Progenitor cell of endocrine pancreas (in vitro differentiated cells): ENCODE results near the gene SIAH1. TPM values are rescaled to one million over a fixed set of nuclear protein-coding genes. Genes with fewer than 3 reads are reported as not detected.
"Not testable (repeated sequence)": the region's sequence is repeated elsewhere in the genome, so short reads cannot be mapped to it uniquely, and the experiment has no call there.

Experiments used
- DNase-seq: peaks from one replicate; pipeline ENCODE4 v3.0.0; 2021; ENCODE audit warnings: low spot score; ENCODE audit not compliant: unreplicated experiment
- H3K27ac Mint-ChIP-seq: 2 replicates; pipeline ENCODE4 v1.8.0; 2021; ENCODE audit warnings: mild to moderate bottlenecking, moderate library complexity, mixed read lengths
- H3K27me3 Mint-ChIP-seq: 2 replicates; pipeline ENCODE4 v1.8.0; 2021; ENCODE audit warnings: mixed read lengths
- H3K36me3 Mint-ChIP-seq: 2 replicates; pipeline ENCODE4 v1.8.0; 2022; ENCODE audit warnings: mixed read lengths; ENCODE audit not compliant: insufficient read depth
- H3K4me1 Mint-ChIP-seq: 2 replicates; pipeline ENCODE4 v1.8.0; 2021; ENCODE audit warnings: low read depth, mixed read lengths
- H3K4me3 Mint-ChIP-seq: 2 replicates; pipeline ENCODE4 v1.8.0; 2021; ENCODE audit warnings: low read depth, mild to moderate bottlenecking, moderate library complexity, mixed read lengths
- H3K9me3 Mint-ChIP-seq: 2 replicates; pipeline ENCODE4 v1.8.0; 2021; ENCODE audit warnings: low read depth, mixed read lengths
- total RNA-seq: library from RNA; stranded (reverse); gene quantifications from 2 replicates; pipeline ENCODE4 v1.2.1, GENCODE V29; 2021
- TF ChIP-seq, protein P1 (sequence below): fragments of 200-600 bp; sonication (generic); IDR thresholded peaks from one replicate; pipeline ENCODE4 v1.5.0; 2021; ENCODE audit warnings: antibody characterized with exemption, mild to moderate bottlenecking; ENCODE audit not compliant: unreplicated experiment

Gene SIAH1
- total RNA-seq, 1 donor from 2014 or later = 40.5 TPM

DNA sequence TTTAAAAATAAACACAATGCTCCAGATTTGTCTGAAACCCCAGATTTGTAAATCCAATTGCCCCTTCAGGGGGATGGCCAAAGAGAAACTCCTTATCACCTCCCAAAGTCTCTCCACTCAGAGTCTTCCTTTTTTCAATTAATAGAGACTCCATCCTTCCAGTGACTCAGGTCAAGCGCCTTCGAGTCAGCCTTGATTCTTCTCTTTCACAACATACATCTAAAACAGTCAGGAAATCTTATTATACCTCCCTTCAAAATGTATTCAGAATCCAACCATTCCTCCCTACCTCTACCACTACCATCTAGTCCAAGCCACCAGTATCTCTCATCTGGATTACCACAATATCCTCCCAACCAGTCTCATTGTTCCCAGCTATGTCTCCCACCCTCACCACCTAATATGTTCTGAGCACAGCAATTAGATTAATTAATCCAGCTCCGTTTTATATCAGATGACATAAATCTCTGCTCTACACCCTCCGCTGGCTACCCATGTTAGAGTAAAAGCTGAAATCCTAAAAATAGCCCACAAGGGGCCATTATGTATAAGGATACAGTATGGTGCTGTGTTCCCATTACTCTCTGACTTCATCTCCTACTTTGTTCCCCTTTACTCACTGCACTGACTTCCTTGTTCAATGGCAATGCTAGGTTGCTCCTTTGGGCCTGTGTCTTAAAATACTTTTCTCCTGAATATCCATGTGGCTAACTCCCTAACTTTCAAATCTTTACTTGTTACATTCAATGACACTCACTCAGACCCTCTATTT lies 11.8 kb downstream of the SIAH1 start:
- H3K9me3 Mint-ChIP-seq = no peaks in the 10 kb centered on the region
- no peaks in the 10 kb centered on the region for H3K27me3 Mint-ChIP-seq
- peaks cover 13% of the 10 kb centered on the region for H3K4me1 Mint-ChIP-seq
- no peak overlapping the region for H3K4me3 Mint-ChIP-seq
- DNase-seq = no peak
- H3K36me3 Mint-ChIP-seq = no peaks in the 10 kb centered on the region
- no peak overlapping the region for H3K27ac Mint-ChIP-seq
- TF ChIP-seq, protein P1, sequence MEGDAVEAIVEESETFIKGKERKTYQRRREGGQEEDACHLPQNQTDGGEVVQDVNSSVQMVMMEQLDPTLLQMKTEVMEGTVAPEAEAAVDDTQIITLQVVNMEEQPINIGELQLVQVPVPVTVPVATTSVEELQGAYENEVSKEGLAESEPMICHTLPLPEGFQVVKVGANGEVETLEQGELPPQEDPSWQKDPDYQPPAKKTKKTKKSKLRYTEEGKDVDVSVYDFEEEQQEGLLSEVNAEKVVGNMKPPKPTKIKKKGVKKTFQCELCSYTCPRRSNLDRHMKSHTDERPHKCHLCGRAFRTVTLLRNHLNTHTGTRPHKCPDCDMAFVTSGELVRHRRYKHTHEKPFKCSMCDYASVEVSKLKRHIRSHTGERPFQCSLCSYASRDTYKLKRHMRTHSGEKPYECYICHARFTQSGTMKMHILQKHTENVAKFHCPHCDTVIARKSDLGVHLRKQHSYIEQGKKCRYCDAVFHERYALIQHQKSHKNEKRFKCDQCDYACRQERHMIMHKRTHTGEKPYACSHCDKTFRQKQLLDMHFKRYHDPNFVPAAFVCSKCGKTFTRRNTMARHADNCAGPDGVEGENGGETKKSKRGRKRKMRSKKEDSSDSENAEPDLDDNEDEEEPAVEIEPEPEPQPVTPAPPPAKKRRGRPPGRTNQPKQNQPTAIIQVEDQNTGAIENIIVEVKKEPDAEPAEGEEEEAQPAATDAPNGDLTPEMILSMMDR = no peak

DNA sequence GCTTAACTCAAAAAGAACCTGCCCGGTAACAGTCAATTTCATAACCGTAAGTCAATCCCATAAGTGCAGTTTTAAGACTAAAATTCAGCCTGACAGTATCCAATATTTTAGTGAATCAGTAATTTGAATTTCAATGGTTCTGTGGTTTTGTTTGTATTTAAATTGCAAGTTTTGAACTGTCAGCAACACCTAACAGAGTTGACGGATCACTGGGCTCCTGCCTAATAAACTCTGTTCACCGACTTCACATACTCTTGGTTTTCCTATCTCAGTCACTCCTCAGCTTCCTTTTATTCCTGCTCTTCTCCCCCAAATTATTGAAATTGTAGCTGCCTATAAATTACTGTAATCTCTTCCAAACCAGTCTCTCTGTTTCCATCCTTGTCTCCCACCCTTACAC lies 12.5 kb downstream of the SIAH1 start:
- no peak for DNase-seq
- Mint-ChIP-seq H3K4me3 (no peak overlapping the region), H3K27me3 (no peaks in the 10 kb centered on the region), H3K27ac (no peak overlapping the region), H3K9me3 (no peaks in the 10 kb centered on the region), H3K36me3 (no peaks in the 10 kb centered on the region), H3K4me1 (peaks cover 13% of the 10 kb centered on the region)
- TF ChIP-seq, protein P1 = no peak

DNA sequence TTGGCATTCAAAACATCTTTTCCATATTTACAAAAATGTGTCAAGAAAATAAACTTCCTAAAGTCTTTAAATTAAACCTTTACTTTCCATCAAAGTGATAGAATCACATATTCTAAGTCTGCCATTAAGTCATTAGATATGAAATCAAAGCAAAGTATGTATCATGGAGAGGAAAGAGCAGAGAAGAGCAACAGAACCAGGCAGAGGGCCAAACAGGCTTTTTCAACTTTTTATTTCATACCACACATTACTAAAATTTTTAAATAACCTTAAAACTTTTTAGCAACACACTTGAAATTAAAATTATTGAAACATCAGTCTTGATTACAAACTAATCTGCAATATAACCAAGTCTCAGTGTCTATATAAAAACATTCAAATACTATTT lies 13.8 kb downstream of the SIAH1 start:
- Mint-ChIP-seq H3K4me1 (peaks cover 19% of the 10 kb centered on the region), H3K27me3 (no peaks in the 10 kb centered on the region), H3K4me3 (no peak overlapping the region), H3K9me3 (no peaks in the 10 kb centered on the region), H3K36me3 (no peaks in the 10 kb centered on the region), H3K27ac (no peak overlapping the region)
- TF ChIP-seq, protein P1 = no peak
- DNase-seq = no peak

DNA sequence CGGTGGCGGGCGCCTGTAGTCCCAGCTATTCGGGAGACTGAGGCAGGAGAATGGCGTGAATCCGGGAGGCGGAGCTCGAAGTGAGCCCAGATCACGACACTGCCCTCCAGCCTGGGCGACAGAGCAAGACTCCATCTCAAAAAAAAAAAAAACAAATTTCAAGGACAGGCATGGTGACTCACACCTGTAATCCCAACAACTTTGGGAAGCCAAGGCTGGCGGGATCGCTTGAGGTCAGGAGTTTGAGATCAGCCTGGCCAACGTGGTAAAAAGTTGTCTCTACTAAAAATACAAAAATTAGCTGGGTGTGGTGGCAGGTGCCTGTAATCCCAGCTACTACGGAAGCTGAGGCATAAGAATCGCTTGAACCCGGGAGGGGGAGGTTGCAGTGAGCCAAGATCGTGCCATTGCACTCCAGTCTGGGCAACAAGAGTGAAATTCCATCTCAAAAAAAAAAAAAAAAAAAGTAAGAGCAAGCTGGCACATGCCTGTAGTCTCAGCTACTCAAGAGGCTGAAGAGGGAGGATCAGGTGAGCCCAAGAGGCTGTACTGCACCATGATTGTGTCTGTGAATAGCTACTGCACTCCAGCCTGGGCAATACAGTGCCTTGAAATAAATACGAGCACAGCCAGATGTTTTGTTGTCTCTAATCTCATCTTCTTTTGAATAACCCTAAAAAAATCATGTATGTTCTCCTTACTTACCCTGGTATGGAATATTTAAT lies 14.4 kb downstream of the SIAH1 start:
- not testable (repeated sequence) for DNase-seq, H3K4me3 Mint-ChIP-seq, H3K27me3 Mint-ChIP-seq, H3K36me3 Mint-ChIP-seq, H3K27ac Mint-ChIP-seq, H3K9me3 Mint-ChIP-seq
- peaks cover 23% of the 10 kb centered on the region for H3K4me1 Mint-ChIP-seq

DNA sequence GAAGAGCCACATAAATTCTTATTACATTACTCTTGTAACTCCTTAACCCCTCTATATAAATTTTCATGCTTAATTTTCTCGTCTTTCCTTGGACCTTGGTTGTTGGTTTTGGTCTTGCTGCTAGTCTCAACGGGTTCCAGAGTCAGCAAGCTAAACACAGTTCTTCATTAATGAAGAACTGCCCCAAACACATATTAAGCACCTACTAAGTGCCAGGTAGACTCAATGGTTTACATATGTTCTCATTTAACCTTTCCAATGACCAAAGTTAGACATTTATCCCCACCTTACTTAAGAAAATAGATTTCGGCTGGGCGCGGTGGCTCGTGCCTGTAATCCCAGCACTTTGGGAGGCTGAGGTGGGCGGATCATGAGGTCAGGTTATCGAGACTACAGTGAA lies 15.0 kb downstream of the SIAH1 start:
- Mint-ChIP-seq H3K27me3 (no peaks in the 10 kb centered on the region), H3K4me1 (peaks cover 27% of the 10 kb centered on the region), H3K4me3 (no peak overlapping the region), H3K36me3 (no peaks in the 10 kb centered on the region), H3K9me3 (no peaks in the 10 kb centered on the region), H3K27ac (no peak overlapping the region)
- DNase-seq = no peak
- TF ChIP-seq, protein P1 = no peak
